ENCODE data around the gene PRKAA2.
"Not testable (repeated sequence)": the region's sequence is repeated elsewhere in the genome, so short reads cannot be mapped to it uniquely, and the experiment has no call there.

The PRKAA2 gene

DNA sequence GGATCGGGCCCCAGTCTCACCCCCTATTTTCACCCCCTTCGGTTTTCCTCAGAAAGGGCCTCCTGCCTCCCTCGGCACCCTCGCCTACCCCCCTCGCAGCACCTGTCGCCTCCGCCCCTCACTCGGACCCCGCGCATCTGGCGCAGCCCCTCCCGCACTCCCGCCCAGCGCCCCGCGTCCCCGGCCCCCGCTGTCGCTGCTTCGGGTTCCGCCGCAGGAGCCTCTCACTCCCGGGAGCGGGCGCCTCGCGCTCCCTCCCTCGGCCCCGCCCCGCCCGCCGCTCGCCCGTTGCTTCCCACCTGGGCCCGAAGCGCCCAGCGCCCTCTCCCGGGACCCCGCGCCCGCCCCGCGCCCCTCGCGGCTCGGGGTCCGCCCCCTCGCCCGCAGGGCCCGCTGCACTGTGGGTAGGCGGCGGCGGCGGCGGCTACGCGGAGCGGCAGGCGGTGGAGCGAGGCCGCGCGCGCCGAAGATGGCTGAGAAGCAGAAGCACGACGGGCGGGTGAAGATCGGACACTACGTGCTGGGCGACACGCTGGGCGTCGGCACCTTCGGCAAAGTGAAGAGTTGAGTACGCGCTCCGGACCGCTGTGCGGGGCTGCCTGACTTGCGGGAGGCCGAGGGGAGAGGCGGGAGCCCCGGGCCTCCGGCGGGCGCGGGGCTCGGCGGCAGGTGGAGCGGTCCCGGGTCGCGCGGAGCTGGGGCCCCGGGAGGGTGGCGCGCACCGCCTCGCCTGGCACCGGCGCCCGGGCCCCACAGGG lies at the start of gene PRKAA2:
TSS of gene PRKAA2 (plus strand) at position 396 of the 758 bp plus-strand sequence. CDS start at position 470, 74 bp downstream.
- DNase-seq = no peak

DNA sequence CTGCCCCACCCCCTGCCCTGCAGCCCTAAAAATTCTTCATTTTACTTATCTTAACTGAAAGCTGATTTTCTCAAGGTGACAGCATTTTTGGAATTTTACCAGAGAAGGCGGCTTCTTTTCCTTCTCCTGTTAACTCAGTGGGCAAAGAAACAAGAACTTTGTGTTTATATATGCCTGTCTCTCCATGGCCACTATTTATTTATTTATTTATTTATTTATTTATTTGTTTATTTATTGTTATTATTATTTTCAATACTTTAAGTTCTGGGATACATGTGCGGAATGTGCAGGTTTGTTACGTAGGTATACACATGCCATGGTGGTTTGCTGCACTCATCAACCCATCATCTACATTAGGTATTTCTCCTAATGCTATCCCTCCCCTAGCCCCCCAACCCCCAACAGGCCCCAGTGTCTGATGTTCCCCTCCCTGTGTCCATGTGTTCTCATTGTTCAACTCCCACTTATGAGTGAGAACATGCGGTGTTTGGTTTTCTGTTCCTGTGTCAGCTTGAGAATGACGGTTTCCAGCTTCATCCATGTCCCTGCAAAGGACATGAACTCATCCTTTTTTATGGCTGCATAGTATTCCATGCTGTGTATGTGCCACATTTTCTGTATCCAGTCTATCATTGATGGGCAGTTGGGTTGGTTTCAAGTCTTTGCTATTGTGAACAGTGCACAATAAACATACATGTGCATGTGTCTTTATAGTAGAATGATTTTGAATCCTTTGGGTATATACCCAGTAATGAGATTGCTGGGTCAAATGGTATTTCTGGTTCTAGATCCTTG lies 49.5 kb upstream of the PRKAA2 start:
- DNase-seq = not testable (repeated sequence)

DNA sequence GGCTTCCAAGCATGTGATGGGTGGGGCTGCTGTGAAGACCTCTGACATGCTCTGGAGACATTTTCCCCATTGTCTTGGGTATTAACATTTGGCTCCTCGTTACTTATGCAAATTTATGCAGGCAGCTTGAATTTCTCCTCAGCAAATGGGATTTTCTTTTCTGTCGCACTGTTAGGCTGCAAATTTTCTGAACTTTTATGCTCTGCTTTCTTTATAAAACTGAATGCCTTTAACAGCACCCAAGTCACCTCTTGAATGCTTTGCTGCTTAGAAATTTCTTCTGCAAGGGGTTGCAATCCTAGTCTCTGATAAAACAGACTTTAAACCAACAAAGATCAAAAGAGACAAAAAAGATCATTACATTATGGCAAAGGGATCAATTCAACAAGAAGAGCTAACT lies 35.0 kb upstream of the PRKAA2 start:
- DNase-seq = not testable (repeated sequence)

- DNase-seq = not testable (repeated sequence)
Measured at GRCh38 chr1:56610770-56611169, 34.3 kb upstream of the PRKAA2 start.

DNA sequence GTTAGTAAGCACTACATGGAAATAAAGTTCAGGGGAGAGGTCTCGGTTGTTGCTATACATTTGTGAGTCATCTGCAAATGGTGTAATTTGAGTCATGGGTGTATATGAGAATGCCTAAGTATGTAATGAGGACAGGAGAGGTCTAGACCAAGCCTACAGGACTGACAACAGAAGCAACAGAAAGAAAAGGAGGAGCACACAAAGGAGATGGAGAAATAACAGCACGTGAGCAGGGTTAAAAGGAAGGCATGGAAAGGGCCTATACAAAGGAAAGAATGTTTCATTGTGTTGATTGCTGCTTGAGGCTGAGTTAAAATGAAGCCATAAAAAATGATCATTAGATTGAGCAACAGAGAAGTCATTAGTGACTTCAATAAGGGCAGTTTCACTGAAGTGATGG lies 28.0 kb upstream of the PRKAA2 start:
- no peak for DNase-seq

- DNase-seq = no peak
Measured at GRCh38 chr1:56625819-56626440, 19.2 kb upstream of the PRKAA2 start.

DNA sequence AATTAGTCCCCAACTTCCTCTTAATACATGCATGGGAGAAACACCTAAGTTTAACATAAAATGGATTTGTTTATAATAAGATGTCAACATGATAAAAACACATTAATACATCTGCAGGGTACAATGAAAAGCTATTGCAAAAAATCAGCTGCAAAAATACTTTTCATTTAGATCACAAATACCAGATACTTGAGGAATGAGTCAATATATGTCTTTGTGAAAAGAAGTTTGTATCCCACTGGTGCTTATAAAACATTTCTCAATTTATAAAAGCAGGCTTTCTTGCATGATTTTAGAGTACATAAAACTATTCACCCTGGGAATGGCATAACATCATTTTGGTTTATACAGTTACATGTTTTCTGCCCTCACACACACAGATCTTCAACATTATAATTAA lies 18.6 kb upstream of the PRKAA2 start:
- DNase-seq = no peak

DNA sequence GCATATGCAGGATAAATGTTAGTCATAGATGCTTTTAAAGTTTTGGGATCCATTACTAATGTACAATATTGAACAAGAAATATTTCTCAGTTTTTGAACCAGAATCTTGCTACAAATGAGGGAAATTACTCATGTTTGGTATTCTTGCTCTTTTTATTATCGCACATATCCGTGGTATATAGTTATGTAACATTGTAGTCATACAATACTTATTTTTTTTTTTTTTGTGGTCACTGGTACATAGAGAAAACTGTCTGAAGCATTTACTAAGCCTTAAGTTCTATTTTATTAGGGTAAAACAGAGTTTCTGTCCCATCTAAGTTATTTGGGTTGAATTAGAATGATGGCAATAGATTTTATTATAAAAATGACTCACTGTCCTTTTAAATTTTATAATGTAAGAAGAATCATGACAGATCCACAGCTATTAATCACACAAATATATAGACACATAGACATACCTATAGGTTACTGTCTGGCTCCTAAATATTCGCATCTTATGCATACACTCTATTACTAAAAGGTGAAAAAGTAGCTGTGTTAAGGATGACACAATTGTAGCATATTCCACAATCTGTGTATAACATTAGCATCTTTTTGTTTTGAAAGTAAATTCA lies 18.0 kb upstream of the PRKAA2 start:
- DNase-seq = no peak

DNA sequence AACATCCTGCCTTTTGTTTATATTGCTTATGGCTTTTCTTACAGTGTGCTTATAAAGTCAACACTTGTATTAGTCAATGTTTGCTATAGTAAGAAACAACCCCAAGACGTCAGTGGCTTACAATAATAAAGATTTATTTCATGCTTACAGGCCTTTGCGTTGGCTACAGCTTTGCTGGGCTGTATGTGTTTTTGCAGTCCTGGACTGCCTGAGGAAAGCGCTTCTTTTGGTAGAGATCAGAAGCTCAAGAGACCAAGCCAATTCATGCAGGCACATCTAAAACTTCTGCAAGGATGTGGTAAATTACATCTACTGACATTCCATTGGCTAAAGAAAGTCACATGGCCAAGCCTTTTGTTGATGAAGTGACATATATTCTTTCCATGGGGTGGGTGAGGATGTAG lies 17.5 kb upstream of the PRKAA2 start:
- no peak for DNase-seq

DNA sequence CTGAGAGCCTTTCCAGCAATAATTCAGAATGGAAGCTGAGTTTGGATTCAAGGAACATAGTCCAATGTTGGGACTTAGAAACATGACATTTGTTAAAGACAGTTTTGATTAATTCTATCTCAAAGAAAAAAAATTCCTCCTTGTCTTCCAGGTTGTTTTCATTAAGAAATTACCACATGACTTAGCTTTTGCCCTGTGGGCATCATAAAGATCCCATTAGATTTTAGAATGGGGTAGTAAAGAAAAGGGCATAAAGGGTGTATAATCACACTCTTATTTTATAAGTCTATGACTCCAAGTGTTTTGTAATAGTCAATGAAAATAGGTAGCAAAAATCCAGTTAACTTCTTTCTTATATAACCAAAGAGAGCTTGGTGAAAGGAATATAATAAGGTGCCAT lies 14.3 kb upstream of the PRKAA2 start:
- no peak for DNase-seq

- DNase-seq = no peak
Measured at GRCh38 chr1:56631901-56632300, 13.2 kb upstream of the PRKAA2 start.

GRCh38 chr1:56634981-56635380 lies 10.1 kb upstream of the PRKAA2 start:
- no peak for DNase-seq

GRCh38 chr1:56638248-56638647 lies 6.9 kb upstream of the PRKAA2 start:
- DNase-seq = no peak

- no peak for DNase-seq
Measured at GRCh38 chr1:56639211-56639610, 5.9 kb upstream of the PRKAA2 start.

DNA sequence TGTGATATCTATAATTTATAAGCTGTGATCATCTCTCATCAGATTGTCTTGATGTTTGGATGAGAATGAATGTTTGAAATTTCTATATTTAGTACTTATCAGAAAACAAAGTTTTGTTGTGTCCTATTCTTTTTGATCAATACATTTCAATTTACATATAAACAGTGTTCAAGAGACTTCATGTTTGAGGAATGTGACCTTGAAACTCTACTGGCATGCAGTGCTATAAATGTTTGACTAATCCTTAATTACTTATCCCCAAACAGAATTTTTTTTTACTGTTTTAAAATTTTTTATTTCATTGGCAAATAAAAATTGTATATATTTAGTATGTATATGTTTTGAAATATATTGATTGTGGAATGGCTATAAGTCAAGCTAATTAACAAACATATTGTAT lies 1.5 kb upstream of the PRKAA2 start:
- DNase-seq = no peak

- no peak for DNase-seq
Measured at GRCh38 chr1:56644064-56644918, 823 bp upstream of the PRKAA2 start.

GRCh38 chr1:56645677-56646305 lies 677 bp downstream of the PRKAA2 start:
- no peak for DNase-seq

- DNase-seq = no peak
Measured at GRCh38 chr1:56646611-56647010, 1.5 kb downstream of the PRKAA2 start.

DNA sequence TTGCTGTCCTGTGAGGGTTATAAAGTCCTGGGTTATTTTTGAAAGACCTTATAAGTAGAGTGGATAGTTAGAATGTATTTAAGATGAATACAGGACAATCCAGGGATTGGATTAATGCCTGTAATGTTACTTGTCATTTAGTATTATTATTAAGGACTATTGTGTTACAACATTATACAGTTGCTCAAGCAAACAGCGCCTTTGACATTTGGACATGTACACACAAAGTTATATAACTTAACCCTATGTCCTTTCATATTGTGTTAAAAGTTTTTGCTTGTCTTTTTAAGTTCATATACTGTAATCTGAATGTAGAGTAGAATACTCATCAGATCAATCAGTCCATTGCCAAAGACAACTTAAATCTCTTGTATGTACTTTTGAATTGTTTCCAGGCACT lies 2.0 kb downstream of the PRKAA2 start:
- DNase-seq = no peak

- DNase-seq = no peak
Measured at GRCh38 chr1:56648546-56648945, 3.4 kb downstream of the PRKAA2 start.

GRCh38 chr1:56654126-56654923 lies 9.2 kb downstream of the PRKAA2 start:
- no peak for DNase-seq
